HG02759 (cell line): ENCODE measurements around the gene CASZ1.

ENCODE experiments used
- ATAC-seq: cut with Tn5 transposase; IDR thresholded peaks from one replicate; pipeline ENCODE4 v1.9.1; 2021; ENCODE audit warnings: mild to moderate bottlenecking, moderate library complexity; ENCODE audit not compliant: unreplicated experiment

Gene CASZ1

DNA sequence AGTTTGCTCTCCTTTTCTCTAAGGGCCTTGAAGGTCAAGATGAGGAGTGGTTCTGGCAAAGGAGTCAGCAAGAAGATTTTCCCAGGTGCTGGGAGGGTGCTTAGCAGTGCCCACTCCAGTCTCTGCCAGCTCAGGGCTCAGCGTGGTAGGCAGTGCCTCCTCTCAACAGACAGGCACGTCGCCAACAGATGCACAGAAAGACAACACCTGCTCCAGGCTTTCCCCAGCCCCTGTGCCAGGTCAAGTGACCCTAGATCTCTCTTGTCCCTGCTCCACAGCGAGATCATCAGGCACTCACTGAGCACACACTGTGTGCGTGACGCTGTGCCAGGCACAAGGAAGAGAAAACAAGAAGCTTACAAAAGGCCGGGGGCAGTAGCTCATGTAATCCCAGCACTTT is 86.0 kb downstream of the CASZ1 start:
- no peak for ATAC-seq

DNA sequence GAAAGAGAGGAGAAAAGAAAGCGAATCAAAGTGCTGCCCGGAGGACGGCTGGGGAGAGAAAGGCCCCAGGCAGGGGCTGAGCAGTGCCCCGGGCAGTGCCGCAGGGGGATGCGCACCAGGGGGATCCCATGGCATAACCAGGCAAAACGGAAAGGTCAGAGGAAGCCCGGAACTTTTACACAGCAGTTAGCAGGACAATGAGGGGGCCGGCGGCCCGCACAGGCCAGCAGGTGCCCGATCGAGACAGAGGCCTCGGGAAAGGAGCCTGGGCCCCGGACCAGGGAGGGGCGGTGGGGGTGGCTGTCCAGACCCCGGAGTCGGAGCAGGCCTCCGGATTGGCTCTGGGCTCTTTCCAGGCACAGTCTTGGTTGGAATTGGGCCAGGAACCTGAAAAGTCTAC is 86.8 kb downstream of the CASZ1 start:
- no peak for ATAC-seq

DNA sequence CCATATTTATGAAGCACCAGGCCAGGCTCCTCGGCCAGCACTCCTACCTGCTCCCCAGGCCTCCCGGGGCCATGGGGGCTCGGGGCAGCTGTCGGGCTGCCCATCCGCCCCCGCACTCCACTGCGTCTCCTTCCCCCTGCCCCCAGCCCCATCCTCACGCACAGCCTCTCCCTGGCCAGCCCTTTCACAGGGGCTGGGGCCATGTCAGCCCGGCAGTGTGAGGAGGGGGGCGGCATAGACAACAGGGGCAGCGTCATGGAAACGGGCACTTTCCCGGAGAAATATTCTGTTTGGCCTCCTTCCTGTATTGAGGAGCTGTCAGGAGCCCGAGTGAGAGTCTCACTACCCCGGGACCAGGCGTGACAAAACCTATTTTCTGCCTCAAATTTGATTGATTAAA is 87.3 kb downstream of the CASZ1 start:
- ATAC-seq = no peak

DNA sequence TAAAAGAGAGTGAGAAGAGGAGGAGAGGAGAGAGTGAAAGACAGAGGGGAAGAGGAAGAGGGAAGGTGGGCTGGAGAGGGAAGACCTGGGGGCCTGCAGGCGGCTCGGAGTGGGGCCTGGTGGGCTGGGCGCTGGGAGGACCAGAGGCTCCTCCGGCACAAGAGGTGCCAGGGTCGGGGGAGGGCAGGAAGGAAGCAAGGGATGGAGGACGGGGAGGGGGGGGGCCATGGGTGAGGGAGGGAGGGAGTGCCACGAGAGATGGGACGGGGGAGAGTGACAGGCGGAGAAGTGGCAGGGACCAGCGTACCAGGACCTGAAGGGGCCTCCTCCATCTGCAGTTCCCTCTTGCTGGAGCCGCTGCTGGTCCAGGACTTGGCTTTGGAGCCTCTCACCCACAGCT is 87.7 kb downstream of the CASZ1 start:
- no peak for ATAC-seq

DNA sequence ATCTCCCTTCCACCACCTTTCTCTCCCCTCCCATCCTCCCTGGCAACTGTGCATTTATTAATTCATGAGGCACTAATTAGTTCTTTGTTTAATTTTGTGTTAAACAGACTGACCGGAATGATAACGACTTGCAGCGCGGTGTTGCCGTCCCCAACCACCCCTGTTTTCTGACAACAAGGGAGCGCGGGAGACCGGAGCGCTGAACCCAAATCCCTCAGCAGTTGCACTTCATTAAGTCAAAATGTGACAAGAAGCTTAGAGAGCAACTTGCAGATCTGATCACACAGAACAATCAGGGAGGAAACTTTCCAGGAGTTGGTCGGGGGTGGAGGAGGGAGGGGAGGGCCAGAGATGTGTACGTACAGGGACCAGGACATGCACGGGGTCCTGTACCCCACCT is 89.2 kb downstream of the CASZ1 start:
- ATAC-seq = no peak

DNA sequence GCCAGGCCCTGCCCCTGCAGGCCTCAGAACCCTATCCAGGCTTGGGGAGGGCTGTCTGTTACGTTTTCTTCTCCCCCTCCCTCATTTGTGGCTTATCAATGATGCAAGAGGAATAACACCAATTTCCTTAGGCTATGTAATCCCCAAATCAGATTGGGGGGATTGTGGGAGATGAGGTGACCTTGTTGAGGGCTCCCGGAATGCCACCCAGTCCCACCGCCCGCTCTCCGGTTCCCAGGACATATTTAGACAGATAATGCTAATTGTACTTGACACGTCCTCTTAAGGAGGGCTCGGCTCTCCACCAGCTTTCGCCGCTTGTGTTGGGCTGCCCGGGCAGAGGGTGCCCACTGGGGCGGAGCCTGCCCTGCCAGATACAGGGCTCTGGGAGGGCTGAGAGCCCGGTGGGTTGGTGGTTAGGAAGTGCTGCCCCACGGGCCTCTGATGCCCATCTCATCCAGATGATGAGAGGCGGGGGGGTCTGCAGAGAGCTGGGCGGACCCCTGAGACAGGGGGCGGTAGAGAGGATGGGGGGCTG is 90.0 kb downstream of the CASZ1 start:
- no peak for ATAC-seq

DNA sequence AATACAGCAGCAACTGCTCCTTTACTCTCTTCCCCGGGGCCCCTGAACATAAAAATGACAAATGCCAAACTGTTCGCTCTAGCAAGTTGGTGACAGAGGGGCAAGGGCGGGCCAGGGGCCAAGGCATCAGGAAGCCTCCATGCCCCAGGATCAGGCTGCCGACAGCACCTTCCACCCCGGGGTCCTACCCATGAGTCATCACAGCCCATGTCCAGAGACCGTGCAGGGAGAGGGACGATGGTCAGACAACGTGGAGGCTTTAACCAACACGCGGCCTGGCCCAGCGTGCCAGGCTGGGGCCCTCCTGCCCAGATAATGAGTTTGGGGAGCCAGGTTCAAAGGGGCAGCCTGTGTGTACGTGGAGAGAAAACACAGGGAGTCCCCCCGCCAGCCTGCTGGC is 90.5 kb downstream of the CASZ1 start:
- no peak for ATAC-seq

DNA sequence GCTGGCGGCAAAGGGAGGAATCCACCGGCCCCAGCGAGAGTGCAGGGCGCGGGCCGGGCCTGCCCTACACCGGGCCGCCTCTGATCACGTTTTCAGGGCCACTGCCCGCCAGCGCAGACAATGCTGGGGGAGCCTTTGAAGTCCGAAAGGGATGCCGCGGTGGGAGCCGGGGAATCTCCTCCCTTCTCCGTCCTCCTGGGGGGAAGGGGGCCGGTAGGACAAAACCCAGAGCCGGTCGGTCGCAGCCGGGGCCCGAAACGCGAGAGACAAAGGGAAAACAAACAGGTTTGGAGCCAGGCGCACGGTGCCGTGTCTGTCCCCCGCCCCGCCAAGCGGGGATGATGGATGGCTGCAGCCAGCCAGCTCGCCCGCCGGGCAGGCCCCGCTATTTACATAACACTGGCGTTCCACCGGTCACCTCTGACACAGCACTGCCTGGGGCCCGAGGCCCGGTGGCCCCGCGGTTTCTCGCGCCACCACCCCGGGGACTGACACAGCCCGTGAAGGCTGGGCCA is 92.0 kb downstream of the CASZ1 start:
- ATAC-seq = no peak

DNA sequence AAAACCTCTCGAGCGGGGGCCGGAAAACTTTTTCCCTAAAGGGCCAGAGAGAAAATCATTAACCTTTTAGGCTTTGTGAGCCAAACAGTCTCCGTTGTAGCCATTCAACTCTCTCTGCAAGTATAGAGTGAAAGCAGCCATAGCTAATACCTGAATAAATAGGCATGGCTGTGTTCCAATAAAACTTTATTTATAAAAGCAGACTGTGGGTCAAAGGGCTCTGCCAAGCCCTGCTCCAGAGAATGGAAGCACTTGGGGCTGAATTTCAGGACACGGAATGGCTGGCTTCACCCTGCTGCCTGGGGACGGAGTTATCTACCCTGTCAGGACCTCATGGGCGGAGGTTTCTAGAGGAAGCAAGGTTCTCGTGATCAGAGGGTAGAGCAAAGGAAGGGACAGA is 92.7 kb downstream of the CASZ1 start:
- no peak for ATAC-seq

DNA sequence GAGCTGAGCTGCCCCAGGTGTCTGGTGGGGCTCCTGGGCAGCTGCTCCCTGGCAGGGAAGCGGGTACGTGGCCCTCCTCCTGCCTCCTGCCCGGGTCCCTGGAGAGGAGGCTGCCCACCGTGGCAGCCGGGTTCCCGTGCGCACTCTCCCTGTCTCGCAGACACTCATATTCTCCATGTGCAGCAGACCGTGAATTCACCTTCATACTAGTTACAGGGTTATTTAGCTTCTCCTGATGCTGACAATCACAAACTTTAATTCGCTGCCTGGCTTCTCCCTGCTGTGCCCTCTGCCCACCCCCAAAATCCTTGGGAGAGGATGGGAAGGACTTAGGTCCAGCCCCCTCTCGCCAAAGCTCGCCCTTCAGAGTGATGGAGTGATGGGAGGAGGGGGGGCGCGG is 95.3 kb downstream of the CASZ1 start:
- no peak for ATAC-seq

DNA sequence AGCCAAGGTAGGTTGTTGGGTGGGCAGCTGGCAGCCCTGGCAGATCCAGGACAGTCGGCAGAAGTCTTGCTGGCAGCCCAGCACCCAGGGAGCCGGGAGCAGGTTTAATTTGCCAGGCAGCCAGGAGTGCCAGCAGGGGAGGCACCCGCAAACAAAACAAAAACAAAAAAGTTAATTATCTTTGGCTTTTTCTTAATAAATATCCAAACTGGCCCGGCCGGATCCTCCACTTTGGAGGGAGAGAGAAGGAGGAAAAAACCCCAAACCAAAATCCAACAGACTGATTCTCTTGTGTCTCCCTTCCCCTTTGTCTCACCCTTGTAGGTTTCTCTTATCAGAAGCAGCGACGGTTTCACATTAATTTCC is 97.0 kb downstream of the CASZ1 start:
- no peak for ATAC-seq

DNA sequence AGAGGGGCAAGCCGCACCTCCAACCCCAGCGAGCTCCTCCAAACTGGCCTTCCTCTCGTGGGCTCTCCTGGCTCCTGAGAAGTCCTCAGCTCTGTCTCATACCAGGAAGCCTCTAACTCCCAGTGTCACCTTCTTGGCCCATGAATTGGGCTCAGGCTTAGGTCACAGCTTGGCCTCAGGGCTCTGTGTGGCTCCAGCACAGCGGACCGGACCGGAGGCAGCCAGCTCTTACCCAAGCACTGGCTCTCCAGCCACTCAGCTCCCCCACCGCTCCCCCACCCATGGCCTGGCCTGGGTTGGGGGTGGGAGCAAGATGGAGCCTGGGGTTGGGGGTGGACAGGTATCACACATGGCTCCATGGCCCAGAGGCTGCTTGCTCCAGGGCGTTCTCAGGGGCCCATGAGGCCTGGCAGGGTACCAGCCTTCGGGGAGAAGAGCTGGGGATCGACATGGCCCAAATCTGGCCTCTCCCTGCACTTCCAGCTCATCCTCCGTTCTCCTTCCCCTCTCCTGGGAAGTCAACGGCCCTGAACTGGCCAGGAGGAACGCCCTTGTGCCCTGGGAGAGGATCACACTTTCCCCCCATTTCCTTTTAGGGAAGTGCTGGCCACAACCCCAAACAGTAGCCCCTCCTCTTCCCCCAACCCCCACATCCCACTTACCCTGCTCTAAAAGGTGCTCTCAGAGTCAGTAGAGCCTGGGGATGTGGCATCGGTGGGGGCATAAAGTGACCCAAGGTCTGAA is 97.5 kb downstream of the CASZ1 start:
- no peak for ATAC-seq

DNA sequence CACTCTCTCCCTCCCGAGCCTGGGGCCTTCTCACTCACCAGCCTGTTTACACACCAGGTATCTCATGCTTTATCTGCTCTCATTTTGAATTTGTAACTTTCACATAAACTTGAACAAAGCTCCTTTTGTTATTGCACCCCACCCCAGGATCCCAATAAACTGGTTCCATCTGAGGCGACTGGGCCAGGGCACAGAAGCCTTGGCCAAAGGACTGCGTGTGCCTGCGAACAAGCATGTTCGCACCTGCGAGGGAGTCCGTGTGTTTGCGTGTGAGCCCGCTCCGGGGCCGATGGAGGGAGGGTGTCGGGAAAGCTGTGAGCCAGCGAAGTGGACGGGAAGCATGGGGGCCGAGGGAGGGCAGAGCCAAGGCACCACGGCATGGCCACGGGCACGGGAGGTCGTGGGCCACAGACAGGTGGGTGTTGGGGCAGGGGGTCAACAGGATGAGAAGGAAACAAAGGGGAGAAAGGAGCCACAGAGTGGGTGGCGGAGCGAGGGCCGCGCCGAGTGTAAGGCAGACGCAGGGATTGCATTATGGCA is 98.8 kb downstream of the CASZ1 start:
- ATAC-seq = no peak

DNA sequence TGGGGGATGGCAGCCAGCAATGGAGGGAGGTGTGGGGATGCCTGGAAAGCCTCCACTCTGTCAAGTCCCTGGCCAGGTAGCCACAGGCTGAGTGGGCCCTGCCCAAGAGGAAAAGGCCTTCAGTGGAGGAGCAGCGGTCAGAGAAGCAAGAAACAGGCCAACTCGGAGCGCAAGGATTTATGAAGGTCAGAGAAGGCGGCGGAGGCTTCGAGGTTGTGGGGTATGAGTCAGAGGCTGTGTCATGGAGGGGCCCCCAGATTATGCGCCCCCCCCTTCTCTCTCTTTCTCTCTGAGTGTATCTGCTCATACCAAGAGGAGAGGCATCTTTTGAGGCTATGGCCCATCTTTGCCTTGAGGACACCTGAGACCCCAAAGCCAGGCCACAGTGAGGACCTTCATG is 99.5 kb downstream of the CASZ1 start:
- ATAC-seq = no peak

DNA sequence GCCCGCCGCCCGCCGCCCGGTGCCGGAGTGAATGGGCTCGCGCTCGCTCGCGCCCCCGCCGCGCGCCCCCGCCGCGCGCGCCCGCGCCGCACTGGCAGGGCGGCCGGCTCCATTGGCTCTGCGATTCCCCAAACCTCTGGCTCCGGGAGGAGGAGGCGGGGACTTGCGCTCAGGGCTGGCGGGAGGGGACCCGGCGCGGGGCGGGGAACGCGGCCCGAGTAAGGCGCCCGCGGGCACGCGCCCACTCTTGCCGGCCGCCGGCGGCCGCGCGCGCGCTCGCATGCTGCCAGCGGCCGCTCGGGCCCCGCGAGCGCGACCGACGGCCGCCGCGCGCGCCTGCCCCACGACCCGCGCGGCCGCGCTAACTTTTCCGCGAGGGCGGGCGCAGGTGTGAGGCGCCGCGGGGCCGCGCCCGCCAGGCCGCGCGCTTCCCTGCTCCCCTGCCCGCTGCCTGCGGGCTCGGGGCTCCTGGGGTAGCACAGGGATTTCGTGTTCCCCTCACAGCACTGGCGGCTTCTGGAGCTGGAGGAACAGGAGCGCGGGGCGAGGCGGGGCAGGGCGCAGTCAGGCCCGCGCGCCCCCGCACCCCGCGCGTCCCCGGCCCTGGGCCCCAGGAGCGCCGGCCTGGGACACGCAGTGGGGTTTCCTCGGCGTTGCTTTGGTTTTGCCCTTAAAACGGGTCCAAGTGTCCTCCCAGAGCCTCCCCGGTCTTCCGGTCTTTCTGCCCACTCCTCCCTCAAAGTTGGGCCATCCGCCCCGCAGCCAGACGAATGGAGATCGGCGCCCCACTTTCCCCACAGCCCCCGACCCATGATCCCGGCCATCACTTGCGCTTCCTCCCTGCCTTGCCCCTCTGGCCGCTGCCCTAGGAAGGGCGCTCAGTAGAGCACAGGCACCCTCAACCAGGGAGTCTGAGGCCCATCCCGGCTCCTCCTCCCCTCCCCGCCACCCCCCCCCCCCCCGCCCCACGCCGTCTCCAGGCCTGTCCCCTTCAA is 101.5 kb downstream of the CASZ1 start:
- peak; percentile 64 for ATAC-seq

DNA sequence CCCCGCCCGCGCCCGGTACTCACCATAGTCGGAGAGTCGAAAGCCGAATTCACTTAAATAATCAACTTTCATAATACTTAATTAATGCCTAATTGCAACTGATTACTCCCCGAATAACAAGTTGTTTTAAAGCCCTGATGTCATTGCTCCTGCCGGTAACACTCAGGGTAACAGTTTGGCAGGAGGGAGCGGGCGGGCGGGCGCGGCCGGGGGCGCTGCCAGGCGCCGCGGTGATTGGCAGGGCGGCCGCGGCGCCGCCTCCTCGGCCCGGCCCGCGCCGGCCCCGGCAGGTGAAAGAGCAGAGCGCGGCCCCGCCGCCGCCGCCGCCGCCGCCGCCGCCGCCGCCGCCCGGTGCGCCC is 102.2 kb downstream of the CASZ1 start:
- peak; percentile 45 for ATAC-seq

DNA sequence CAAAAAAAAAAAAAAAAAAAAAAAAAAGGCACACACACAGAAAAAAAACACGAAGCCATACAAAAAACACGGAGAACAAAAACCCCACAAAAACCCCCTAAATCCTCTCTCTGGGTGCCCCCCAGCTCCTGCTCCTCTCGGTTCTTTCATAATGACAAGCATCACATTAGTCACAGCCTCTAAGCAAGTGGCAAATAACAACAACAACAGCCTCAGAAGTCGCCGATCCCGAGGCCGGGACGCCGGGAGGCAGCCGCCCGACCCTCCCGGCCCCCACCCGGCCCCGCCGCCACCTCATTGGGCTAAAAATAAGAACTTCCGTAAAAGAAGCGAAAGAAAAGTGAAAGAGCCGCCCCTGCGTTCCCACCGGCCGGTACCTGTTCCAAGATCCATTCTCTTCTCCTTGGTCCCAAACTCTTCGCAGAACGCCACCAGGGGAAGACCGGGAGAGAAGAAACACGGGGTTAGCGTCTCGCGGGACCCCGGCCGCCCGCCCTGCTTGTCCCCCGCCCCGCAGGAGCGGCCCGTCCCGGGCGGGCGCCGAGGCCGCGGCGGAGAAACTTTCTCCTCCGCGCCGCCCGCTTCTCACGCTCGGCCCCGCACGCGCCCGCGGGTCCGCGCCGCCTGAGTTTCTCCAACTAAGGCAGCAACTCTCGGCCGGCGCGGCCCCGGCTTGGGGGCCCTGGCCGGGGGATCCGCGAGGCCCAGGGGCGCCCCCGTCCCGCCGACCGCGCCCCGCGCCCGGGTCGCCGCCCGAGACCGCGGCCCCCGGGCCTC is 102.8 kb downstream of the CASZ1 start:
- ATAC-seq = no peak

DNA sequence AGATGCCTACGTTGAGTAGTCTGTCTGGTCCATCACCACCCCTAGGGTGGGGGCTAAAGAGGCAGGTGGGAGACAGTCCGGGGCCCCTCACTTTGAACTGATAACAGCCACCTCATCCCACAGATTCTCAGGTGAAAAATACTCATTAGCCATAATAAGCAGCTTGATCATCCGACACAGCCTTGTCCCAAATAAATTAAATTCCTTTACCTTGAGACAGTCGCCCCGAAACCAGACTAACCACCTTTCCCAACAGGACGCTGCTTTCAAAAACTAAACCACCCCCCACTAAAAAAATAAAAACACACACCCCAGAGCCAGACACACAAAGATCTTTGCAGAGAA is 103.3 kb downstream of the CASZ1 start:
- no peak for ATAC-seq

DNA sequence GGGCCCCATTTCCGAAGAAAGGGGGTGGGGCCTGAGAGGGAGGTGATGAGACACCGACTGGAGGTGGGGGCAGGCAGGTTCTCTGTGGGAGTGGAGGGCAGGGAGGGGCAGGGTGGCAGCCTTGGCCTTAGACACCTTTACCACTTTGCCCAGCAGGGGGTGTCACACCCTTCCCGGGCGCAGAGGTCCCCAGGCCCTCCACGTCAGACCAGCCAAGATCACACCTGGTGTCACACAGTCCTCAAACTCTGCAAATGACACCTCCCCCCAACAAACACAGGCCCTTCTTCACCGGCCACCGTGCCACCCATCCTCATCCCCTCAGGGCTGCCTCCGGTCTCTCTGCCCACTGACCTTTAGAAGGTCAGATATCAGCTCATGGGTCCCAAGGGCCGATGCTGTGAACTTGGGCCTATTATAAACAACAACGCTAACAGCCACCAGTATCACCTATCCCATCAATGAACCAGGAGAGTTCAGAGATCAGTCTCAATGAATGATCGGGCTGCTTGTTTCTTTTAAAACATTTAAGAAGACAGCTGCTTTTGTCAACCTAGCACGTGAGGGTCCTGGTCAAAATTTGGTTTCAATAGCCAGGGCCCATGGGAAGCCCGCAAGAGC is 103.9 kb downstream of the CASZ1 start:
- peak; percentile 41 for ATAC-seq

DNA sequence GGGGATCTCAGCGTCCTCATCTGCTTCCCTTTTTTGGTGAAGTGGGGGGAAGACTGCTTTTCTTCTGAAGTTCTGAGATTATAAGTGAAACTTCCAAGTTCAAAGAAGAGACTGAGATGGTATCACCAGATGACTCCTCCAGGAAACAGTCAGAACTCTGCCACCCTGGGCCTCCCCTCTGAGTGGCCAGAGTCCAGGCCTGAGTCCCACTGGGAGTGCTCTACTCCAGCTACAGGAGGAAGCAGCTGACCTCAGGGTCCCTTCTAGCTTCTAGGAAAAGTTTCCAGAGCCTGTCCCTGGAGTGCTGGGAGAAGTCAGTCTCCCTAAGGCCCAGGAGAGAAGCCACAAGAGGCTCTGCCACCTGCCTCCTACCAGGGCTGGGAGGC is 104.7 kb downstream of the CASZ1 start:
- no peak for ATAC-seq
